Neutrophil (primary cell): ENCODE data around the gene LMAN2.

Source experiments
- H3K27ac ChIP-seq: fragments of 200-600 bp; sonication (generic); 2 replicates; pipeline ENCODE4 v1.5.1; 2016; ENCODE audit warnings: mild to moderate bottlenecking, moderate library complexity
- H3K27me3 ChIP-seq: fragments of 200-600 bp; sonication (generic); 2 replicates; pipeline ENCODE4 v1.6.0; 2016; ENCODE audit warnings: mild to moderate bottlenecking
- H3K36me3 ChIP-seq: fragments of 200-600 bp; sonication (generic); 2 replicates; pipeline ENCODE4 v1.5.1; 2017
- H3K4me1 ChIP-seq, 2 experiments: fragments of 200-600 bp in 1 of 2; sonication (generic) in 1 of 2; 1 replicate in 1 of 2; 2 replicates in 1 of 2; pipeline versions ENCODE4 v1.5.1 to v1.6.1; 2013 to 2016; ENCODE audit warnings: low read depth in 1 of 2, low read length in 1 of 2, mild to moderate bottlenecking in 1 of 2, moderate library complexity in 1 of 2; ENCODE audit not compliant: control insufficient read depth in 1 of 2, insufficient read depth in 1 of 2
- H3K4me3 ChIP-seq, 2 experiments: fragments of 200-600 bp in 1 of 2; sonication (generic) in 1 of 2; 1 replicate in 1 of 2; 2 replicates in 1 of 2; pipeline ENCODE4 v1.5.1; 2013 to 2016; ENCODE audit warnings: low read depth in 1 of 2, low read length in 1 of 2, mild to moderate bottlenecking in 1 of 2, moderate library complexity in 1 of 2
- H3K9me3 ChIP-seq: fragments of 200-600 bp; sonication (generic); 2 replicates; pipeline ENCODE4 v1.5.1; 2016
- CTCF ChIP-seq: fragments of 200-600 bp; sonication (generic); IDR thresholded peaks from 2 replicates; pipeline ENCODE4 v1.5.1; 2016; ENCODE audit warnings: antibody characterized with exemption

The LMAN2 gene

DNA sequence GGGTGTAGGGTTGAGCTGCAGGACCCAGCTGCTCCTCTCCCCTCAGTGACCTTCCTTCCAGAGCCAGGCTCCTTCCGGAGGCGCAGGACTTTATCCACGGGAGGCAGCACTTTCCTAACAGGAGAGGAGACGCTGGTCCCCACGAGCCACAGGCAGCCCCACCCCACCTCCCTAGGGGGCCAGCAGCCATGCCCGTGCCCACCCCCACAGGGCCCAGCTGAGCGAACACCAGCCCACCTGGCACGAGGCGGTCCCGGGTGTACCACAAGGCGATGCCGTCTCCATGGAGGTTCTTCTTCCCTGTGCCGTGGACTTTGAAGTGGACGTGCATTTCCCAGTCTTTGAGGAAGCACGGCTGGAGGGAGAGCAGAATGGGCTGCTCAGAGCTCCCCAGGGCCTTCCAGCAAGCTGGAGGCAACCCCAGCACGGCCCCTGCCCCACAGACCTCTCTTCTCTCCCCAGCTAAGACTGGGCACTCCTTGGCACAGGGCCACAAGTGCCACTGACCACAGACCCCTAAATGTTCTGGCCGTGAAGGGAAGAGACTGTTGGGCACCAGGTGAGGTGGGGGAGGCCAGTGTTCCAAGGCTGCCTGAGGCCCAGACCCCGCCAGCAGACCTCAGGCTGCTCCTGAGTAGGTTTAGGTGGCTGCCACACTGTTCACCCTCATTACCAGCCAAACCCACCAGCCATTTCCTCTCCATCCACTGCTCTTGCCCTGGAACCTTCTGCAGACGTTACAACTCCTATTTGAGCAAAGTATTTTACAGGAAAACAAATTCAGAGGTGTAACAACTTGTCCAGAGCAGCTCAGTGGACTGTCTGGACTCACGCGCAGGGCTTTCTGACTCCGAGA is 13.0 kb downstream of the LMAN2 start:
- Histone ChIP-seq H3K4me3 (peak overlapping the region; percentile 44 to 48), H3K4me1 (peaks cover 45 to 49% of the 10 kb centered on the region in 2 experiments), H3K9me3 (no peaks in the 10 kb centered on the region), H3K27me3 (no peaks in the 10 kb centered on the region), H3K27ac (peak overlapping the region; percentile 93), H3K36me3 (peaks cover 47% of the 10 kb centered on the region)
- no peak for TF ChIP-seq CTCF

DNA sequence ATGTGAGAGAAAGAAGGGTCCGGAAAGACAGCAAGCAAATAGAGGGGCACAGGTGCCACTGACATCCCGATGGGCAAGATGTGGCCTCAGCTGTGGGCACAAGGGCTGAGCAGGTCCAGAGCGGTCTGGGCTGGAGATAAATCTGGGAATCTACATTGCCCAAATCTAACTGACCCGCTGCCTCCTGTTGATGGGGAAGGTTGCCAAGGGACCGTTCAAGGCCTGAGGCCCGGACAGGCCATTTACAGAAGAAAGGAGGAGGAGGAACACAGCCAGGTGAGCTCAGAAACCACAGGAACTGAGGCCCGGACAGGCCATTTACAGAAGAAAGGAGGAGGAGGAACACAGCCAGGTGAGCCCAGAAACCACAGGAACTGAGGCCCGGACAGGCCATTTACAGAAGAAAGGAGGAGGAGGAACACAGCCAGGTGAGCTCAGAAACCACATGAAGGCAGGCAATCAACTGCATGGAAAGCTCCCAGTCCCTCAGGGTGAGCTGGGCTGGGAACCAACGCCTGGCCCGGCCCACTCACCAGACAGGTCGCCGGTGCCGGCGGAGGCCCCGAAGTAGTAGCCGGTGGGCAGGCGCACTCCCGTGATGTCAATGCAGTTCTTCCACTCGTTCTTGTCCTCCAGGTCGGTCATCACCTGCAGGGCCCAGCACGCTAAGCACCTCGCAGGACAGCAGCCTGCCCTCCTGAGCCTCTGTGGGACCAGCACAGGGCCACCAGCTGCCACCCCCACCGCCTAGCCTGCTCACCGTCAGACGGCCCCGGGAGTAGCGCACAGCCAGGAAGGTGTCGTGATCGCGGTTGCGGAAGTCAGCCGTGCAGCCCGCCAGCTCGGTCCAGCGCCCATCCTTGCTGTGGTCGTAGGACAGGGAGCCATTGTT is 14.6 kb downstream of the LMAN2 start:
- peaks cover 60% of the 10 kb centered on the region for H3K36me3 ChIP-seq
- H3K4me1 ChIP-seq = peaks cover 46 to 55% of the 10 kb centered on the region in 2 experiments
- peak overlapping the region; percentile 93 for H3K27ac ChIP-seq
- TF ChIP-seq CTCF = no peak
- no peaks in the 10 kb centered on the region for H3K27me3 ChIP-seq
- H3K9me3 ChIP-seq = no peaks in the 10 kb centered on the region
- H3K4me3 ChIP-seq = no peak overlapping the region

GRCh38 chr5:177336112-177336511 is 15.4 kb downstream of the LMAN2 start:
- Histone ChIP-seq H3K4me3 (no peak overlapping the region), H3K27ac (peak overlapping the region; percentile 93), H3K9me3 (no peaks in the 10 kb centered on the region), H3K4me1 (peaks cover 49 to 61% of the 10 kb centered on the region in 2 experiments), H3K27me3 (no peaks in the 10 kb centered on the region), H3K36me3 (peaks cover 68% of the 10 kb centered on the region)
- no peak for TF ChIP-seq CTCF

GRCh38 chr5:177335701-177336065 is 15.8 kb downstream of the LMAN2 start:
- H3K4me3 ChIP-seq = no peak overlapping the region
- peaks cover 49 to 59% of the 10 kb centered on the region in 2 experiments for H3K4me1 ChIP-seq
- no peak for TF ChIP-seq CTCF
- H3K36me3 ChIP-seq = peaks cover 72% of the 10 kb centered on the region
- no peak overlapping the region for H3K27ac ChIP-seq
- H3K27me3 ChIP-seq = no peaks in the 10 kb centered on the region
- H3K9me3 ChIP-seq = no peaks in the 10 kb centered on the region

DNA sequence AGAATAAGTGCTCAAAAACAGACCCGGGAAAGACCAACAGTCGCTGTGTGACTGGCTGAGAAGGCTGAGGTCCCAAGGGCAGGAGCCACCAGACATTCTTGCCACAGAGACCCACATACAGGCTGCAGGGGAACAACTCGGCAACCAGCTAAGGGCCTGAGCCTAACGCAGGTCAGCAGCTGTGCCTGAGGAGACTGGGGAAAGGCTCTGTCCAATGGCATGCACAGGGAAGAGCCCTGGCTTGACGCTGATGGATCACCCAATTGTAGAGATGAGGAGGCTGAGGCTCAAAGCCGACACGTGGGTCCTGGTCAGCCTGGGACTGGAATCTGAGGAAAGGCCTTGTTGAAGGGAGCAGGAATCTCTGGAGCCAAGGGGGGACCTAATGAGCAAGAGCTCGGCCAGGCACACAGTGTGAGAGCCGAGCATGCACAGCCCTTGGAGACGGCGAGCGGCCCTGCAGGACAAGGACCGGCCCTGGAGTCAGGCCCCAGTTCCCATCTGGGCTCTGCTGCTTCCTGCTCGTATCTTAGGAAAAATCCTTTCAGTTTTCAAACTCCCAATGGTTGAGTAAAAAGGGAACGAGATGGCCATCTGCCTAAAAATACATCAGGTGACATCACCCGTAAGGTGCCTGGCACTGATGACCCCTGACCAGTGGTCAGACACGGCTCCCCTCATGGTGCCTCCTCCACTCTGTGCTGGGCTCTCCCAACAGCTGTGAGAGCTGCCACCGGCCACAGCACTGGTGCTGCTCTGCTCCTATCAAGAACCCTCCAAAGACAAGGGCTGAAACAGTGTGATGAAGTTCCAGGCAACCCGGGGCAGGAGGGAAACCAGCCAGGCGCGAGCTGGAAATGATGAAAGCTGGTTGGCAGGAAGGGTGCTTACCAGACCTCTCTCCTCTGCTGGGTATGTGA is 16.4 kb downstream of the LMAN2 start:
- peaks cover 44 to 53% of the 10 kb centered on the region in 2 experiments for H3K4me1 ChIP-seq
- no peak for TF ChIP-seq CTCF
- H3K27me3 ChIP-seq = no peaks in the 10 kb centered on the region
- peaks cover 78% of the 10 kb centered on the region for H3K36me3 ChIP-seq
- H3K9me3 ChIP-seq = no peaks in the 10 kb centered on the region
- no peak overlapping the region for H3K27ac ChIP-seq
- no peak overlapping the region for H3K4me3 ChIP-seq
